NOMO-1 treated with dmso at 0.1 percent for 144 hours (cell line): ENCODE measurements around the gene RRBP1.

Source experiments
- DNase-seq: peaks from one replicate; lab custom pipeline; 2025; ENCODE audit not compliant: unreplicated experiment; lab: John Stamatoyannopoulos, UW

Gene RRBP1

GRCh38 chr20:17682103-17682888 lies at the start of gene RRBP1:
Gene RRBP1 (minus strand): TSS chr20:17682242. CDS start chr20:17660507, 21,735 bp downstream.
- peak; percentile 95 for DNase-seq

DNA sequence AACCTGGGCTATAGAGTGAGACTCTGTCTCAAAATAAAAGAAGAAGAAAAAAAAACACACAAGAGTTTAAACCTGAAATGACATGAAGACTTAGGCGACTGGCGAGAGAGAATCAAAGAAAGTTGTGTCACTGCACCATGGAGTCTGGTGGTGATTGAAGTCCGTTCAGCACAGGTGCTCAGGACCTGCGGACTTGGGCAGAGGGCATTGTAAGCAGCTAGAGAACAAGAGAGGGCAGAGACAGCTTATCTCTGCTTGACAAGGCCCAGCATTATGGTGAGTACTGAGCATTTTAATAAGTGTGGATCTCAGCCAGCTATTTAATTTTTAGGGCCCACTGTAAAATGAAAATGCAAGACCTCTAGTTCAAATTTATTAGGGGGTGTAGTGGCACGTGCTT lies 49.2 kb upstream of the RRBP1 start:
- DNase-seq: no peak

DNA sequence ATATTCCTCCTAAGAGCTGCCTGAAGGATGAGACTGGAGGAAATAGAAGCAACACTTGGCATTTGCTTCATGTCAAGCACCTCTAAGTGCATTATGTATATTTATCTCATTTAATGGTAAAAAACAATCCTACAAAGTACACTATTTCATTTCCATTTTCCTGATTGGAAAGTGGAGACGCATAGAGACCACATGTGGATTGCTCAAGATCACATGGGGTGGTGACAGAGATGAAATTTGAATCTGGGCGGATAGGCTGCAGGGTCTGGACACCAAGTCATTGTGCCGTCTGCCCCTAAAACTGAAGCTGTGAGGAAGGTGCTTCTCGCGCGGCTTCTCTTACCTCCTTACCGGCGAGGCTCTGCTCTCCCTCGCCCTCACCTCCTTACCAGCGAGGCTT lies 48.0 kb upstream of the RRBP1 start:
- DNase-seq: no peak

GRCh38 chr20:17728074-17728473 lies 46.0 kb upstream of the RRBP1 start:
- DNase-seq: no peak

DNA sequence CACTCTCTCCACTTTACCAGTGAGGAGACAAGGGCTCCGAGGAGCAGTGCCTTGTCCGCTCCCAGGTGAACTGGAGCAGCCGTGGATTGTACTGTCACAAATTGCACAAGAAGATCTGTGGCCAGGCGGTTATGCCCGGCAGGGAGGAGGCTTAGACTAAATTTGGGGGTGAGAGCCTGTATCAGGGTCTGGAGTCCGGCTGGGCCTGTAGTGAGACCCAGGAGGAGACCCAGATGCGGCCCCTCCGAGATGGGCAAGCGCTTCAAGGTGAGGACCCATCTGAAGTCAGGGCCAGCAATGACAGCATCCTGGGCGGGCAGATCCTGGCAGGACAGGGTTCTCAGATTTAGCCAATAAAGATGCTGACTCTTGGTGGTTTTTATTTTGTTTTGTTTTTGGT lies 45.3 kb upstream of the RRBP1 start:
- DNase-seq: no peak

- no peak for DNase-seq
Observed at GRCh38 chr20:17726902-17727301, 44.9 kb upstream of the RRBP1 start.

GRCh38 chr20:17725094-17725835 lies 43.2 kb upstream of the RRBP1 start:
- DNase-seq: no peak

GRCh38 chr20:17723301-17723691 lies 41.3 kb upstream of the RRBP1 start:
- no peak for DNase-seq

DNA sequence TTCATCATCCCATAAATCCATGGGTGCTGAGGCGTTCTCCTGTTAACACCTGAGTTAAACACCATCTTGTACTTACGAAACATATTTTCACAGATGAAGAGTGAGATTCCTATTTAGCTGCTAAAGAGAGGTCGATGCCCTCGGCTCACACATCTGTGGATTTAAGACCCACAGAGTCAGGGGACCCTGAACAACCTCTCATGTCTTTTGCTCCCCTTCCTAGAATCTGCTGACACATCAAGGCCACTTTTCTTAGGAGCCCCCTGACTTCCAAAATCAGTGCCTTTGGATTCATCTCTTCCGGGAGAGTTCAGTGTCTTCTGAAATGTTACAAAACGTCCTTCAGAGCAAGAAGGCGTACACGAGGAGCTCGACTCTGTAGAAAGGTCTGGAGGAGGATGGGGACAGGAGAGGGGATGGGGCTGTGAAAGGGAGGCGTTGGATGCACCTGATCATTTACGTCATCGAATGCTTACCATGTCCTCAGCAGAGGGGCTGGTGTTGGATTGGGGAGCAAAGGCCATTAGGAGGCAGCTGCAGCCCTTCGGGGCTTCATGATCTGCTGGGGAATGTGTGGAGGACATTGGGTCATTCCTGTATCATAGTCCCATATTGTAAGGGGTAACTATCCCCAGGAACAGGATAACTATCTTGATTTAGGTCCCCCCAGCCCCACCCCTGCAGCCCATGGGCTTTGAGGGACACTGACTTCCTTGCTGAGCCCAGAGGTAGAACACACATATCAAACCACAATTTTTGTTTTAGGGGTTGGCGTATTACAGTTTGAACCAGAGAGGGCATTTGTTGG lies 40.7 kb upstream of the RRBP1 start:
- DNase-seq: no peak

DNA sequence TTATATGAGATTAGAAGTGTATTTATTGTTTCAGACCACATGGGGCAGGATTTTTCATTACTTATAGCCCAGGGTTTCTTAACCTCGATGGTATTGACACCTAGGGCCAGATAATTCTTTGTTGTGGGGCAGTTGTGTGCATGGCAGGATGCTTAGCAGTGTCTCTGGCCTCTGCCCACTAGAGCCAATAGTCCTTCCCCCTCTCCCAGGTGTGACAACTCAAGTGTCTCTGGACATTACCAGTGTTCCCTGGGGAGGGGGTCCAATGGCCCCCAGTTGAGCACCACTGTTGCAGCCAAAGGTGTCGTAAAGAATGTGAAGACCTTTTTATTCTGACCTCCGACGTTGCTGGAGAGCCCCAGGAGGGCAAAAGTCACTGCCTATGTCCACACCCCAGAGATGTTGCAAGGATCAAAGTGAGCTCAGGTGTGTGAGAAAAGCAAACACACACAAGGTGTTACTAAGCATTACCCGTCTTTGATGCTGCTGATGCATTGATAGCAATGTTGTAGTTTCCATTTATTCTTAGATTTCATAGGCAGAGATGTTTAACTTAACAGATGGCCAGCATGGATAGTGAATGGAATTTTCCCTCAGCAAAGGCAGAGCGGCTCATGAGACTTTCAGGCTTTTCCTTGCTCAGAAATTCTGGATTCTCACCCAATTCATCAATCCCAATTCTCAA lies 39.9 kb upstream of the RRBP1 start:
- no peak for DNase-seq

DNA sequence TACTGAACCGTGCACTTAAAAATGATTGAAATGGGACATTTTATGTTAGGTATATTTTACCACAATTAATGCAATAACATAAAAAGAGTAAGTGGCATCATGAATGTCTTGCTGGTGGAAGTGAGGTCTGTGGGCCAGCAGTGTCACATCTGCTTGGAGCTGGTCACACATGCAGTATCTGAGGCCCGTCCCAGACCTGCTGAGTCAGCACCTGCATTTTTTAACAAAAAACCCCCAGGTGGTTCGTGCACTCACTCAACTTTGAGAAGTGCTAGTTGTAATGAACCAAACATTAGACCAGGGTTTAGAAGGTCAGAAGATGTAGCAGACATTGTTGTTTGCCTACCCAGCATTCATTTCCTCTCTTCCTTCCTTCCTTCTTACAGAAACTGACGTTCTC lies 38.7 kb upstream of the RRBP1 start:
- no peak for DNase-seq

GRCh38 chr20:17716331-17716730 lies 34.3 kb upstream of the RRBP1 start:
- no peak for DNase-seq

- DNase-seq: no peak
Observed at GRCh38 chr20:17715075-17715474, 33.0 kb upstream of the RRBP1 start.

- DNase-seq: no peak
Observed at GRCh38 chr20:17714597-17714996, 32.6 kb upstream of the RRBP1 start.

GRCh38 chr20:17712708-17713107 lies 30.7 kb upstream of the RRBP1 start:
- DNase-seq: no peak

- no peak for DNase-seq
Observed at GRCh38 chr20:17712201-17712600, 30.2 kb upstream of the RRBP1 start.

- no peak for DNase-seq
Observed at GRCh38 chr20:17711267-17711627, 29.2 kb upstream of the RRBP1 start.

DNA sequence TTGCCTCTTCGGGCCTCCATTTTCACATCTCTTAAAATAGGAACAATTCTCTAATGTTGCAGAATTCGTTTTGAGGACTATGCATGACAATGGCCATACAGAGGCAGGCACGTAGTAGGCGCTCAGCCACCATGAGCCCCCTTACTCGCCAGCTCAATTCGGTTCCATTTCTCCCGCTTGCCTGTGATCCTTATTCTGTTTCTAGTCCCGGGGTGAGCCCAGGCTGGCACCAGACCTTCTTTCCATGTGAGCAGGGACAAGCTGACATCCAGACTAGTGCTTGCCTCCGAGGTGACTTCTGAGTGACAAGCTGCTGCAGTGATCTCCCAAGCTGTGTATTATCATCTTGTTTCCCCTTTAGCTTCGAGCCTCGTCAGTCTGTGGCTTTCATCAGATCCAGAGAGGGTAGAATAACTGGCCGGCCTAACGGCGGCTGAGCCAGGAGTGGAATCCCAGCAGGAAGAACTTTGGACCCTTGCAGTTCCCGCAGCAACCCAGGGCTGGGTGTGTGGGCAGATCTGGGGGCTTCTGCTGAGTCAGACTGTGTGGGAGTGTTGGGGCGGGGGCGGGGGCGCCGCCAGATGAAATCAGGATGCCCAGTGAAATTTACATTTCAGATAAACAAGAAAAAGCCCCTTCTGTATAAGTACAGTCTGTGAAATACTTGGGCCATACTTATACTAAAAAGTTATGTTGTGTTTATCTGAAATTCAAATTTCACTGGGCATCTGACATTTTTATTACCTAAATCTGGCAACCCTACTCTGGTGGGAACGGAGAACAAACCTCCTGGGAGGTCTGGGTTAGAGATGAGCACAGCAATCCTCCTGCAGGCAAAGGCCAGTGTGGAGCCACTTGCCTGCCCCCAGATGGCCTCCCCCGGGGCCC lies 28.6 kb upstream of the RRBP1 start:
- no peak for DNase-seq

DNA sequence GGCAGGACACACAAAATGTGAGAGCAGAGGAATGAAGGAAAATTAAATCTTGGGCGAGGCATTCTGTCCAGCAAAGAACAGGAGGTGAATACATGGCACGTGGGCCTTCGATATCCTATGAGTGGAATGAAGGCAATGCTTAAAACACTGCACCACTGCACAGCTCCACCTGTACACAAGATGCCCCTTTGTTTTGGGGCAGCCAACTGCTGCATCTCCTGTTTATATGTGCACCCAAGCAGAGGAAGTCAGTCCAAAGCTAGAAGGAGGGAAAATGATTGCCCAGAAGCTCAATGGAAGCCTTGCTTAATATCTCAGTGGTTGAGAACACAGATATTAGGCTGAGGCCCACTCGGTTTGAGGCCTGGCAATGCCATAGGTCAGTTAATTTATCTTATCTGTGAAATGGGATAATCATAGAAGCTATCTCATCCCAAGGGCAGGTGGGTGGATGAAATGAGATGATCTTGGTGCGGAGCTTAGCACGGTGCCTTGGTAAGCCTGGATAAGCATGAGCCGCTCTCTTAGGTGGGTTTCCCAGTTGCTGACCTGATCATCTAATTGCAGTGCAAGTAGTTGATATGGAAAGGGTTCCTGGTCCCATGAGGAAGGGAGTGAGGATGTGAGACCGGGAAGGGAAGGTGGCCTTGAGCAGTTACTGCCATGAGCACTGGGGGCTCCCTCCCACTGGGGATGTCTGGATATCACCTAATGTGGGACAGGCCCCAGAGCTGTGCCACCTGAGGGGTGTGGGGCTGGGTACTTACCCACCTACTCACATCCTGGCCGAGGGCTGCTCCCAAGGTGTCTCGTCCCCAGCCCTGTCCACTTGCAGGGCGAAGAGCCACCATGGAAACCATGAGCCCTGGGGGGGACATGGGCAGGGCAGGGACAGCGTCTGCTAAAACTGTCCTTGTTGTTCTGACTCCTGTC lies 27.6 kb upstream of the RRBP1 start:
- DNase-seq: no peak
